Endodermal cell (in vitro differentiated cells): Measurements from ENCODE around the gene NDUFV3. TPM values are rescaled to one million over a fixed set of nuclear protein-coding genes. Genes with fewer than 3 reads are reported as not detected.

Experiments
- DNase-seq: peaks from one replicate; pipeline ENCODE4 v3.0.0-alpha.2; 2017
- H3K27ac ChIP-seq: 2 replicates; pipeline ENCODE4 v1.5.1; 2013; ENCODE audit warnings: mild to moderate bottlenecking, low read depth, low read length, moderate library complexity
- H3K27me3 ChIP-seq: 2 replicates; pipeline ENCODE4 v1.6.1; 2013; ENCODE audit warnings: mild to moderate bottlenecking, low read length, moderate library complexity; ENCODE audit not compliant: insufficient read depth, control insufficient read depth, poor library complexity, severe bottlenecking
- H3K36me3 ChIP-seq: 2 replicates; pipeline ENCODE4 v1.7.0; 2013; ENCODE audit warnings: mild to moderate bottlenecking, low read length, moderate library complexity; ENCODE audit not compliant: control insufficient read depth, insufficient read depth
- H3K4me1 ChIP-seq: one replicate; pipeline ENCODE4 v1.7.0; 2013; ENCODE audit warnings: low read length; ENCODE audit not compliant: control insufficient read depth, insufficient read depth
- H3K4me3 ChIP-seq: 2 replicates; pipeline ENCODE4 v1.5.1; 2013; ENCODE audit warnings: mild to moderate bottlenecking, low read length, moderate library complexity
- H3K9ac ChIP-seq: 2 replicates; pipeline ENCODE4 v1.6.1; 2013; ENCODE audit warnings: mild to moderate bottlenecking, low read length, moderate library complexity; ENCODE audit not compliant: poor library complexity, severe bottlenecking; ENCODE audit errors: extremely low read depth
- H3K9me3 ChIP-seq: 2 replicates; pipeline ENCODE4 v1.6.1; 2013; ENCODE audit warnings: mild to moderate bottlenecking, low read length, moderate library complexity; ENCODE audit not compliant: control insufficient read depth
- H3K27ac Mint-ChIP-seq: 2 replicates; pipeline ENCODE4 v1.8.0; 2020; ENCODE audit warnings: mixed read lengths
- H3K27me3 Mint-ChIP-seq: 2 replicates; pipeline ENCODE4 v1.8.0; 2021; ENCODE audit warnings: mild to moderate bottlenecking, mixed read lengths; ENCODE audit not compliant: insufficient read depth
- H3K36me3 Mint-ChIP-seq: 2 replicates; pipeline ENCODE4 v1.8.0; 2020; ENCODE audit warnings: low read depth, mixed read lengths
- H3K4me1 Mint-ChIP-seq: 2 replicates; pipeline ENCODE4 v1.8.0; 2020; ENCODE audit warnings: mixed read lengths
- H3K4me3 Mint-ChIP-seq: 2 replicates; pipeline ENCODE4 v1.8.0; 2020; ENCODE audit warnings: mild to moderate bottlenecking, moderate library complexity, mixed read lengths
- H3K9me3 Mint-ChIP-seq: 2 replicates; pipeline ENCODE4 v1.8.0; 2020; ENCODE audit warnings: mild to moderate bottlenecking, mixed read lengths
- WGBS, 2 experiments: methylation state at CpG; one replicate each; pipeline versions ENCODE4 v1.1.5 to v1.1.7; 2013; ENCODE audit warnings: missing lambda C conversion rate in 2 of 2, mixed read lengths in 1 of 2; ENCODE audit not compliant: insufficient coverage in 1 of 2, insufficient read length in 1 of 2; 5-methylcytosine and 5-hydroxymethylcytosine counted together
- total RNA-seq, 2 donors: library from RNA; stranded (reverse); fragmentation: NEBNext Ultra II Directional in 1 of 2; extraction: Animal tissue kit (Norgen Biotek cat#: 25700) in 1 of 2; gene quantifications; 2 replicates in 1 of 2; 3 replicates in 1 of 2; pipeline ENCODE4 v1.2.1, GENCODE V29; 2021
- TF ChIP-seq, protein P1 (sequence below): fragments of 200-600 bp; sonication (generic); conservative IDR thresholded peaks from 2 replicates; pipeline ENCODE4 v1.5.0; 2021; ENCODE audit warnings: antibody characterized with exemption, mild to moderate bottlenecking

The NDUFV3 gene
- total RNA-seq, 2 donors from 2014 or later, result 25.8 to 27.2 TPM

- Histone ChIP-seq H3K4me1 (no peaks in the 10 kb centered on the region), H3K9me3 (no peaks in the 10 kb centered on the region), H3K9ac (no peak overlapping the region), H3K27me3 (no peaks in the 10 kb centered on the region), H3K27ac (no peak overlapping the region), H3K4me3 (no peak overlapping the region), H3K36me3 (peaks cover 92% of the 10 kb centered on the region)
- 97% methylated on average over 22 to 28 of the region's 28 CpGs for WGBS, 2 experiments
- Mint-ChIP-seq H3K4me1 (no peaks in the 10 kb centered on the region), H3K27ac (no peak overlapping the region), H3K4me3 (no peak overlapping the region), H3K9me3 (no peaks in the 10 kb centered on the region), H3K27me3 (no peaks in the 10 kb centered on the region), H3K36me3 (peaks cover 86% of the 10 kb centered on the region)
- DNase-seq, result no peak
- TF ChIP-seq, protein P1, sequence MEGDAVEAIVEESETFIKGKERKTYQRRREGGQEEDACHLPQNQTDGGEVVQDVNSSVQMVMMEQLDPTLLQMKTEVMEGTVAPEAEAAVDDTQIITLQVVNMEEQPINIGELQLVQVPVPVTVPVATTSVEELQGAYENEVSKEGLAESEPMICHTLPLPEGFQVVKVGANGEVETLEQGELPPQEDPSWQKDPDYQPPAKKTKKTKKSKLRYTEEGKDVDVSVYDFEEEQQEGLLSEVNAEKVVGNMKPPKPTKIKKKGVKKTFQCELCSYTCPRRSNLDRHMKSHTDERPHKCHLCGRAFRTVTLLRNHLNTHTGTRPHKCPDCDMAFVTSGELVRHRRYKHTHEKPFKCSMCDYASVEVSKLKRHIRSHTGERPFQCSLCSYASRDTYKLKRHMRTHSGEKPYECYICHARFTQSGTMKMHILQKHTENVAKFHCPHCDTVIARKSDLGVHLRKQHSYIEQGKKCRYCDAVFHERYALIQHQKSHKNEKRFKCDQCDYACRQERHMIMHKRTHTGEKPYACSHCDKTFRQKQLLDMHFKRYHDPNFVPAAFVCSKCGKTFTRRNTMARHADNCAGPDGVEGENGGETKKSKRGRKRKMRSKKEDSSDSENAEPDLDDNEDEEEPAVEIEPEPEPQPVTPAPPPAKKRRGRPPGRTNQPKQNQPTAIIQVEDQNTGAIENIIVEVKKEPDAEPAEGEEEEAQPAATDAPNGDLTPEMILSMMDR, result peak; percentile 48
Measured at GRCh38 chr21:42854246-42855010, 38.7 kb upstream of the NDUFV3 start.

GRCh38 chr21:42855171-42855936 is 37.8 kb upstream of the NDUFV3 start:
- 95 to 97% methylated on average over 14 to 19 of the region's 19 CpGs for WGBS, 2 experiments
- Histone ChIP-seq H3K9ac (no peak overlapping the region), H3K9me3 (no peaks in the 10 kb centered on the region), H3K4me3 (no peak overlapping the region), H3K27ac (no peak overlapping the region), H3K4me1 (no peaks in the 10 kb centered on the region), H3K36me3 (peaks cover 84% of the 10 kb centered on the region), H3K27me3 (no peaks in the 10 kb centered on the region)
- no peak for DNase-seq
- Mint-ChIP-seq H3K4me3 (no peak overlapping the region), H3K36me3 (peaks cover 81% of the 10 kb centered on the region), H3K27me3 (no peaks in the 10 kb centered on the region), H3K27ac (no peak overlapping the region), H3K9me3 (no peaks in the 10 kb centered on the region), H3K4me1 (no peaks in the 10 kb centered on the region)
- TF ChIP-seq, protein P1, result no peak

DNA sequence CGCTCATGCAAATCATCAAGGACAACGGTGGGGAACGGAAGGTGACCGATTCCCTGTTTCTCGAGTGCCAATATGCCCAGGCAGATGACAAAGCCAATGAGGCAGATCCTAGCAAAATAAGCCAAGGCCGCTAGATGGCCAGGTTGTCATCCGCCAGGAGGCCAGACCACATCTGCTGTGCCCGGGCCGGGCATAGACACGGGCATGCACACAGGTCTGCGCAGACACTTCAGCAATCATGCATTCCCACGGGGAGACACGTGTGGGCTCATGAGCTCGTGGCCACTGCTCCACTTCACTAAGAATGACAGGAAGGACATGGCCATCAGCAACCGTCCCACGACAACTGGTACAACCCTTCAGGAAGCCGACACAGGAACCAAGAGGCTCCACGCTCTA is 37.2 kb upstream of the NDUFV3 start:
- H3K27ac ChIP-seq, result no peak overlapping the region
- Mint-ChIP-seq H3K27ac (no peak overlapping the region), H3K4me3 (no peak overlapping the region), H3K27me3 (no peaks in the 10 kb centered on the region), H3K9me3 (no peaks in the 10 kb centered on the region), H3K4me1 (no peaks in the 10 kb centered on the region), H3K36me3 (peaks cover 80% of the 10 kb centered on the region)
- no peak overlapping the region for H3K4me3 ChIP-seq
- H3K4me1 ChIP-seq, result no peaks in the 10 kb centered on the region
- H3K9me3 ChIP-seq, result no peaks in the 10 kb centered on the region
- no peaks in the 10 kb centered on the region for H3K27me3 ChIP-seq
- no peak overlapping the region for H3K9ac ChIP-seq
- H3K36me3 ChIP-seq, result peaks cover 82% of the 10 kb centered on the region
- no peak for DNase-seq
- TF ChIP-seq, protein P1, result no peak
- 97 to 98% methylated on average over 15 to 18 of the region's 18 CpGs for WGBS, 2 experiments
